Measurements from ENCODE around the gene UBALD1. TPM values are rescaled to one million over a fixed set of nuclear protein-coding genes. Genes with fewer than 3 reads are reported as not detected.

The UBALD1 gene
- total RNA-seq: 13.5 and 17.5 TPM in 2 replicates

GRCh38 chr16:4614571-4615383 lies at the start of gene UBALD1:
UBALD1 (minus strand) TSS chr16:4614888; CDS start chr16:4614797, 91 bp downstream.

GRCh38 chr16:4624015-4624826 lies 9.5 kb upstream of the UBALD1 start, which contains the start of gene MGRN1:
MGRN1 (plus strand) TSS chr16:4624826; CDS start chr16:4624961, 135 bp downstream.

Other genes with a start within 250 kb of the UBALD1 start
- gene VASN, start 243.0 kb downstream of the UBALD1 start, total RNA-seq: 43.0 and 160 TPM in 2 replicates
- gene CORO7, start 198.3 kb downstream of the UBALD1 start, total RNA-seq: 26.4 and 38.0 TPM in 2 replicates
- 38.8 and 63.2 TPM in 2 replicates for gene DNAJA3, start 189.0 kb downstream of the UBALD1 start, total RNA-seq
- 55.3 and 96.1 TPM in 2 replicates for gene NMRAL1, start 140.3 kb downstream of the UBALD1 start, total RNA-seq
- 50.3 and 62.6 TPM in 2 replicates for gene HMOX2, start 138.5 kb downstream of the UBALD1 start, total RNA-seq
- gene CDIP1, start 76.1 kb downstream of the UBALD1 start, total RNA-seq: 18.6 and 19.9 TPM in 2 replicates
- under 0.01 and 0.13 TPM in 2 replicates for gene C16orf96, start 58.5 kb downstream of the UBALD1 start, total RNA-seq
- gene MGRN1, start 9.9 kb upstream of the UBALD1 start, total RNA-seq: 52.8 and 60.6 TPM in 2 replicates
- 36.3 and 54.4 TPM in 2 replicates for gene NUDT16L1, start 78.7 kb upstream of the UBALD1 start, total RNA-seq
- gene ANKS3, start 119.4 kb upstream of the UBALD1 start, total RNA-seq: 18.6 and 27.8 TPM in 2 replicates
- gene DNAAF8, start 119.6 kb upstream of the UBALD1 start, total RNA-seq: 0.63 and 0.81 TPM in 2 replicates
- gene ZNF500, start 152.3 kb upstream of the UBALD1 start, total RNA-seq: 8.8 and 15.7 TPM in 2 replicates
- not detected in 2 replicates for gene SEPTIN12, start 173.5 kb upstream of the UBALD1 start, total RNA-seq
- gene SMIM22, start 180.5 kb upstream of the UBALD1 start, total RNA-seq: not detected in 2 replicates
- gene ROGDI, start 187.7 kb upstream of the UBALD1 start, total RNA-seq: 25.9 and 45.0 TPM in 2 replicates
- 37.8 and 38.3 TPM in 2 replicates for gene GLYR1, start 232.4 kb upstream of the UBALD1 start, total RNA-seq
- gene UBN1, start 232.6 kb upstream of the UBALD1 start, total RNA-seq: 26.9 and 30.3 TPM in 2 replicates